Activated CD8-positive, alpha-beta memory T cell treated with anti-CD3 and anti-CD28 coated beads for 48 hours (primary cell): ENCODE measurements around the gene ZYG11B.
"Not testable (repeated sequence)": the region's sequence is repeated elsewhere in the genome, so short reads cannot be mapped to it uniquely, and the experiment has no call there.

ENCODE experiments used
- DNase-seq, 3 experiments: peaks; one replicate each; pipeline ENCODE4 v3.0.0-alpha.2; 2020; ENCODE audit warnings: low read depth in 2 of 3, low spot score in 2 of 3

ZYG11B gene

GRCh38 chr1:52706941-52707926 is 19.0 kb upstream of the ZYG11B start:
- no peak for DNase-seq

- DNase-seq: no peak
Measured at GRCh38 chr1:52707927-52708655, 18.2 kb upstream of the ZYG11B start.

- no peak for DNase-seq
Measured at GRCh38 chr1:52709016-52709415, 17.2 kb upstream of the ZYG11B start.

- DNase-seq: no peak
Measured at GRCh38 chr1:52713590-52713989, 12.7 kb upstream of the ZYG11B start.

- not testable (repeated sequence) for DNase-seq
Measured at GRCh38 chr1:52715296-52715695, 11.0 kb upstream of the ZYG11B start.

- DNase-seq: no peak
Measured at GRCh38 chr1:52723260-52723659, 3.0 kb upstream of the ZYG11B start.

GRCh38 chr1:52725903-52726264 is 369 bp upstream of the ZYG11B start:
- DNase-seq: no peak

GRCh38 chr1:52727114-52727586 is 897 bp downstream of the ZYG11B start:
- DNase-seq: no peak

- no peak for DNase-seq
Measured at GRCh38 chr1:52727956-52728656, 1.9 kb downstream of the ZYG11B start.

- no peak for DNase-seq
Measured at GRCh38 chr1:52733368-52733767, 7.1 kb downstream of the ZYG11B start.

GRCh38 chr1:52735371-52735770 is 9.1 kb downstream of the ZYG11B start:
- DNase-seq: not testable (repeated sequence)

GRCh38 chr1:52738148-52738547 is 11.9 kb downstream of the ZYG11B start:
- DNase-seq: no peak

GRCh38 chr1:52738893-52739292 is 12.6 kb downstream of the ZYG11B start:
- no peak for DNase-seq

GRCh38 chr1:52739699-52740467 is 13.6 kb downstream of the ZYG11B start:
- DNase-seq: no peak

GRCh38 chr1:52741259-52741658 is 15.0 kb downstream of the ZYG11B start:
- no peak for DNase-seq

- DNase-seq: no peak
Measured at GRCh38 chr1:52746189-52746588, 19.9 kb downstream of the ZYG11B start.

GRCh38 chr1:52747450-52747849 is 21.2 kb downstream of the ZYG11B start:
- DNase-seq: no peak

- DNase-seq: no peak
Measured at GRCh38 chr1:52748119-52748518, 21.9 kb downstream of the ZYG11B start.

GRCh38 chr1:52749496-52749895 is 23.2 kb downstream of the ZYG11B start:
- DNase-seq: not testable (repeated sequence)

GRCh38 chr1:52750139-52750538 is 23.9 kb downstream of the ZYG11B start:
- not testable (repeated sequence) for DNase-seq
